NCI-H187 treated with DMSO at 0.1 percent for 48 hours (cell line): Measurements from ENCODE around the gene ZFP36L2.

Source experiments
- DNase-seq: peaks from one replicate; lab custom pipeline; 2025; lab: John Stamatoyannopoulos, UW

The ZFP36L2 gene

GRCh38 chr2:43223521-43224001, 2.8 kb downstream of the ZFP36L2 start:
- DNase-seq, result no peak

DNA sequence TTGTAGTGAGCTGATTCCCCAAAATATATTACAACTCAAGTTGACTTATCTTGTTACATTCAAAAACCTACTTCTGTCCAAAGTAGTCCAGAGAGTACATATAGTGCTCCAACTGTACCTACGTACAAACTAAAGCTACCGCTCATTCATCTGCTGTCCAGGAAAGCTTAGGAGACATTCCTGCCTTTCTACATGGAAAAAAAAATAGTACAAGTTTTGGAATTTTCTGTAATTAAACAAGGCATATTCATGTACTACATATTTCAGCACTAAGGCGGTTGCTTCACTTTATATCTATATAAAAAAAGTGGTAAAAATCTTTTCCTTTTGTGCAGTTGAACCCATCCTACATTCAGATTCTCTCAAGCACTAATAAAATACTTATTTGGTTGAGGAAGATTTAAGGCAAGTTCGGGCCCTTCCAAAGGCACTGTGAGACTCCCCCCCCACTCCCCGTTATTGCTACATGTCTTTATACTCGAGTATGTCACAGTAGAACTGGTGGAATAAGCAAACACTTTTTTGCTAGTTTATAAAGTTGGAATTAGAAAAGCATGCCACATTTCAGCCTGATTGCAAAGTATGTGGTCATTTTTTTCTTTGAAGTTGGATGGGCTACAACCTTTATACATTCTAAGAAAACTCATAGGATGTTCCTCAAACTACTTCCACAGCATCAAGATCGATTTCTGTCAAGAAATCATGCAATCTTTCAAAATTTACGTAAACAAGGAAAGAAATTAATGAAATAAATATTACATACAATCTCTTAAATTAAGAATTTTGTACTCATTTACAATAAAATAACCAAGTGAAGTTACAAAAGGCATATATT, 3.7 kb downstream of the ZFP36L2 start:
- DNase-seq, result no peak

DNA sequence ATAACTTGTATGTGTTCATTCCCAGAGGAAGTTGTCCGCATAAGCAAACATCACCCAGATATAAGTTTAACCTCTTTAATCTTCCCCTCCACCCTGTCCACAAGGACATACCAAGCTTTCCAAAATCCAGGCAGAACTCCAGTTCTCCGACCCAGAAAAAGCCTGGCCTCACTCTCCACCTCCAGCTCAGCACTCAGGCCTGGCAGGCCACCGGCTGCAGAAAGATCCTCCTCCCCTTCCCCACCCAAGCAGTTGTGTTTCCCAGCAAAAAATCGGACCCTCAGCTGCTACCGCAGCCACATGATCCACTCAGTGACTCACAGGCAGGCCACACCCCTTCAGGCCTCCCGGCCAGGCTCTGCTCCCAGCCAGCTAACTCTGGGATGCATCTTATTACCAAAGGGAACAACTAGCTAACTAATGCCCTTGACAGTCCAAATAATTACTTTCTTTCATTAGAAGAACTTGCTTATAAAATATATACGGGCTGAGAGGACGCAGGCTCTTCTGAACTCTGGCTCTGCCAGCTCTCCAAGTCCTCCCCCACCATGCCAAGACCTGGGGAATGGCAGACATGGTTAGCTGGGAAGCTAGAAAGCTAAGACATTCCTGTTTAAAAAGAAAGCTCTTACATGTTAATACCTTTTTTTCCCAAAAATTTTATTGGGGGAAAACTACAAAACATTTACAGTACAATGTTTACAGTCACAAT, 4.5 kb downstream of the ZFP36L2 start:
- DNase-seq, result no peak

- no peak for DNase-seq
These were observed 5.2 kb downstream of the ZFP36L2 start for GRCh38 chr2:43221124-43221762.

GRCh38 chr2:43220760-43221123, 5.7 kb downstream of the ZFP36L2 start:
- DNase-seq, result no peak

DNA sequence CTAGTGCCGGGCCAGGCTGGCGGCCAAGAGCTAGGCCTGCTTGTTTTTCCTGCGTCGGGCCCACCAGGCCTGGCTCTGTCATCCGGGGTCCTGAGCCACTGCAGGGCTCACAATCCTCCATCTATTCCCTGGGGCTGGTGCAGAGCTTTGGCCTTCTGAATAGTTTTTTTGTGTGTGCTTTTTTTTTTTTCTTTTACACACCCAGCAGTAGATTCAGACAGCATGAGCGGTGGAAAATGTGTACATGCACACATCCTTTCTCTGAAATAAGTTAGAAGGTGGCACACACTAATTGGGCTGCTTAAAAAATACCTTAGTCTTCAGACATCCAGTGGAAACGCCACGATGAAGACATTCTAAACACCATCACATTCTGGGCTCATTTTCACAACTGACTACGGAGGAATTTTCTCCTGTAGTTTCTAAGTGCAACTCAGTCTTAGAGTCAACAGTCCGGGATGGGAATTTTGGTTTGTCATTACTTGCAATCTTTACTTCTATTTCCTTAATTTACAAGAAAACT, 6.1 kb downstream of the ZFP36L2 start:
- DNase-seq, result no peak

- no peak for DNase-seq
These were observed 6.8 kb downstream of the ZFP36L2 start for GRCh38 chr2:43219383-43220228.

GRCh38 chr2:43218702-43219382, 7.6 kb downstream of the ZFP36L2 start:
- no peak for DNase-seq

- no peak for DNase-seq
These were observed 8.2 kb downstream of the ZFP36L2 start for GRCh38 chr2:43218155-43218701.

DNA sequence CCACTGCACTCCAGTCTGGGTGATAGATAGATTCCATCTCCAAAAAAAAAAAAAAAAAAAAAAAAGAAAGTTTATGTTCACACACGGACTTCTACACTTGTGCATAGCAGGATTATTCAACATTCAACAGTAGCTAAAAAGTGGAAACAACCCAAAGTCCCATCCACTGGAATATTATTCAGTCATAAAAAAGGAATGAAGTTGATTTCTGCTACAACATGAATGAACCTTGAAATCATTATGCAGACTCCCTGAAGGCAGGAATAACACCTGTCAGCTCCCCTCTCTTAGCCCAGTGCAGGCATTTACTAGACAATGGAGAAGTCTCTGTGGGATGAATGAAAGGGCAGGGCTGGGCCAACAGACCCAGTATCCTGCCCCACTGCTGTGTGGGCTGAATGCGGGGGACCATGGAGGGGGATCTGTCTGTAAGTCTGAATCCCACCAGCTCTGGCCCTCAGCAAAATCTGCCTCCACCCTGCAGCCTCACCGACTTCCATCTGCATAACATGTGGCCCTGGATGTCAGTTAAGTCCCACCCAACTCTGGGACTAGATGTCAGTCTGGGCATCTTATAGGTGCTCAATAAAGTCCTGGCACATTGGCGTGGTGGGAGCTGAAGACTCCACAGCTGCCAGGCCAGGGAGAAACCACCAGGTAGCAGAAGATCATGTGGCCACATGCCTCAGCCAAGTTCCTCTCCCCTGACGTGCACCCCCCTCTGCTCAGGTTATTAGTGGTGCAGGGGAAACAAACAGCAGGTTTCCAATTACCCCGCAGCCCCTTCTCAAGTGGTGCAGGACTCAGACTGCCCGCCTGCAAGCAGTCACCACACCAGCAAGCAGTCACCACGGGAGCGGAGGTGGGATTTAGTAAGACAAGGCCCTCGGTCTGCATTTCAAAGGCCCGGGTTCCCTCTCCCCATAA, 8.9 kb downstream of the ZFP36L2 start:
- no peak for DNase-seq

DNA sequence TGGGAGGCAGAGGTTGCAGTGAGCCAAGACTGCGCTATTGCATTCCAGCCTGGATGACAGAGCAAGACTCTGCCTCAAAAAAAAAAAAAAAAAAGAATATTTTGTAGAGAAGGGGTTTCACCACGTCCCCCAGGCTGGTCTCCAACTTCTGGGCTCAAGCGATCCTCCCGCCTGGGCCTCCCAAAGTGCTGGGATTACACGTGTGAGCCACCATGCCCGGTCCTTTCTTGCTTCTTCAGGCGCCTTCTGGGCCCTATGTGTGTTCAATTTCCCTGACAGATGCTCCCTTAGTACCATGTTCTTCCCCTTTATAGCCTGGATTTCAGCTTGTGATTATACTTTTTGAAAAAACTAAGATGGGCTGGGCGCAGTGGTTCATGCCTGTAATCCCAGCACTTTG, 9.8 kb downstream of the ZFP36L2 start:
- DNase-seq, result no peak

DNA sequence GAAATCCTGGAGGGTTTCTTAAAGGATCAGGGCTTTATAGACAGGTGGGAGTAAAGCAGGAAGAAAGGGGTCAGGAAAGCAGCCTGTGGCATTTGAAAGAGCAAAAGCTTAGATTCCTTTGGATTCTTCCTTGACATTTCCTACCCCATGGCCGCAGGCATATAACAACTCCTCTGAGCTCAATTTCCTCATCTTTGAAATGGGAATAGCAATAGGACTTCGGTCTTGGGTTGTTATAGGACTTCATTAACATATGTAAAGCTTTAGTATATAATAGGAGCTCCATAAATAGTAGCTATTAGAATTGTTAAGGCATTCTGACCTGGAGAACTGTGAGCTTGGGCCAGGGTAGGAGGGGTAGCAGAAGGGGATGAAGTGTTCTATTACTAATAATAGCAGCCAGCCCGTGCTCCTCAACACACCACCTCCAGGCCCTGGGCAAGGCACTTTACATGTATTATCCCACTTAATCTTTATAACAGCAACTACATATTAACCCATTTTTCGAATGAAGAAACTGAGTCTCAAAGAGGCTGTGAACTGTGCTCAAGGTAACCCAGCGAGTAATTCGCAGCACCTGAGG, 10.6 kb downstream of the ZFP36L2 start:
- DNase-seq, result no peak

- DNase-seq, result no peak
These were observed 12.2 kb downstream of the ZFP36L2 start for GRCh38 chr2:43214253-43214652.

DNA sequence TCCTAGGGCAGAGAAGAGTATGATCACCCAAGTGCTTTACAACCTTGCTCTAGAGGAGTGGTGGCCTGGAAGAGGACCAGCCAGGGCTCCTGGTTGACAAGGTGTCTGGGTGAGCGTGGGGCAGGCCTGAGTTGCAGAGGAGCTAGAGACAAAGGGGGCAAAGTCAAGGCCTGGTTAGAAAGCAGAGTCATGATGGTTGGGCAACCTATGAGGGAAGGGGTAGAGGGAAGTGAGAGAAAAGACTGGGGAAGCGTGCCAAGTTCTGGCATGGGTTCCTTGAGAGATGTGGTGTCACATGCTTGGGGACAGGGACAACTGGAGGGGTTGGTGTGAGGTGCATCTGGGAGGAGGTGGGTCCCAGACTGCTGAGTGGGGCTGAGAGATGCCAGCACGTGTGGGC, 13.5 kb downstream of the ZFP36L2 start:
- no peak for DNase-seq

DNA sequence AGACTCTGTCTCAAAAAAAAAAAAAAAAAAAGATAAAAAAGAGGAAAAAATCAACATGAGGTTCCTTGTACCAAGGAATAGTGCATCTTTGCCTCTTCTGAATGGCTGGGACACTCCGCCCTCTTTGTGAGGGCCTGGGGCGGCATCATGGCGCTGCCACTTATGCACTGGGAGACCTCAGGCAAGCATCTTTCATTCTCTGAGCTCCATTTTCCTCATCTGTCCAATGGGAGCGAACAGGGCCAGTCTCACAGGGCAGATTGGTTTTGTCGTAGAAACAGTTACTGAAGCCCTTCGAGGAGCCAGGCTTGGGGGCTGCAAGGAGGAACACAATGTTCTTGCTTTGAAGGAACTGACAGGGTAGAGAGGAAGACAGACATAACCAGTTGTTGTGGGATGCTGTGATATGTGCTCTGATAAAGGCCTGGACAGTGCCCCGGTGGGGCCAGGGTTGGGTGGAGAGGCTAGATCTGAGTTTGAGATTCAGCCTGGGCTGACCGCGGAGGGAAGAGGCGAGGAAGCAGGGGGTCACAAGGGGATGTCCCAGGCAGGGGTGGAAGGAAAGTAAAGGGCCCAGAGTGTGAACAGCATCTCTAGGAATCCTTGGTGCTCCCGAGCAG, 14.1 kb downstream of the ZFP36L2 start:
- DNase-seq, result no peak

DNA sequence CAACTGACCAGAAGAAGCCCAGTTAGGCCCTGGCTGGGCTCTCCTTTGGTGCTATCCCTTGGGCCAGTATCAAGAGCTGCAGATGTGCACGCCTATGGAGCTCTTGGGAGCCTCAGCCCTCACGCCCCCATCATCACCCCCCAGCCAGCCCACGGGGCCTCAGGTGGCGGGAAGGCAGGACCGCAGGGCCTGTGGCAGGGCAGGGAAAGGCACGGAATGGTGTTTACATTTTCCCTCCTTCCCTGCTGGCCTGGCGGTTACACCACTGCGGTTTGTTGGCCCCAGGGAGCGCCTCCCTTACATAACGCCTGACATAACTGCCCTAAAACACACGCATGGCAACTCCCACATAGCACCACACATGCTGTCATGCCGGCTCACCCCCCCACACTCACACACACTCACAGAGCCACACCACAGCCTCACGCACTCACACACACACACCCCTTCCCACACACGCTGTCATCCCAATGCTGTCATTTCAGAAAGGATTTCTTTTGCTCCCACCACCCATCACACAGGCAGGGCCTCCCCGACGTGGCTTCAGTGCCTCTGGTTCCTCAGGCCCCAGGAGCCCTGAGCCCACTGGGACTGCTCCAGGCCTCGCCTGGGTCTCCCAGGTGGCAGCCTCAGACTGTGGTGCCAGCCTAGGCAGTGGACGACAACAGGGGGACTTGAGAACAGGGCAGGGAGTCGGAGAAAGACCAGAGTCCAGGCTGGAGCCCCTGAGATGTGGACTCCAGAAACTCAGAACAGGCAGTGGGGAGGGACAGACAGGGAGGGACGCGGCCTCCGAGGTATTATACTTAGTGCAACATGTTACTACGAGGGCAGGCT, 15.7 kb downstream of the ZFP36L2 start:
- DNase-seq, result no peak

DNA sequence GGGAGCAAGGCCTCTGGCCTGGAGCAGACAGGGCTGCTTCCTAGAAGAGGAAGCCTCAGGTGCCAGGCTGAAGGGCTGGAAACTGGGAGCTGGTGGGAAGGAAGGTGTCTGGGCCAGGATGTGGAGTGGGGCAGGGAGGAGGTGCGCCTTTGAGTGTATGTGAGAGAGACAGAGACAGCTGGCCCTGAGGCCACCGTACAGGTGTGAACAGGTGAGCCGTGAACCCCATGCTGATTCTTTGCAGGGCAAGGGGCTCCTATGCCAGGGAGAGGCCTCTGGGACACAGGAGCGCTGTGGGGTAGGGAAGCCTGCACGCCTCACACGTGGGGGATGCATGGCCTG, 16.3 kb downstream of the ZFP36L2 start:
- DNase-seq, result no peak

GRCh38 chr2:43209204-43209717, 17.1 kb downstream of the ZFP36L2 start:
- no peak for DNase-seq
